HTR-8/SVneo (cell line): ENCODE data around the gene POF1B.

Source experiments
- DNase-seq: peaks from one replicate; pipeline ENCODE4 v3.0.0; 2011; ENCODE audit warnings: low spot score, mixed read lengths; ENCODE audit not compliant: insufficient read length
- FAIRE-seq: peaks from 2 replicates; lab custom pipeline; 2011; peaks lifted over from hg19 to GRCh38; lab: Jason Lieb, UNC

Gene POF1B

GRCh38 chrX:85243761-85244449 lies 135.6 kb downstream of the POF1B start, which contains the start of the genes SATL1 and ZNF711:
TSS of gene SATL1 (minus strand) at chrX:85243779. CDS start at chrX:85108968, 134,811 bp downstream.
TSS of gene ZNF711 (plus strand) at chrX:85243991. CDS start at chrX:85247573, 3,582 bp downstream.
- DNase-seq (peak; percentile 28), FAIRE-seq (no peak)

- DNase-seq: no peak
- no peak for FAIRE-seq
Measured at GRCh38 chrX:85243155-85243554, 136.3 kb downstream of the POF1B start.
